T-helper 1 cell (primary cell): ENCODE results near the gene TUBA8.
"Not testable (repeated sequence)": the region's sequence is repeated elsewhere in the genome, so short reads cannot be mapped to it uniquely, and the experiment has no call there.

Experiments
- DNase-seq, 5 donors: peaks; one replicate each; pipeline ENCODE4 v3.0.0-alpha.2; 2012 to 2020

TUBA8 gene

GRCh38 chr22:18077639-18078328, 32.8 kb upstream of the TUBA8 start, which contains the start of gene PEX26:
PEX26 (plus strand) TSS chr22:18077990; CDS start chr22:18078377, 387 bp downstream.
- peak; percentile 87 to 96 (median 93) for DNase-seq

GRCh38 chr22:18078329-18079041, 32.1 kb upstream of the TUBA8 start:
- peak in 4 of 5 donors; percentile 12 to 51 (median 26) for DNase-seq

GRCh38 chr22:18079706-18080233, 30.8 kb upstream of the TUBA8 start:
- no peak for DNase-seq

DNA sequence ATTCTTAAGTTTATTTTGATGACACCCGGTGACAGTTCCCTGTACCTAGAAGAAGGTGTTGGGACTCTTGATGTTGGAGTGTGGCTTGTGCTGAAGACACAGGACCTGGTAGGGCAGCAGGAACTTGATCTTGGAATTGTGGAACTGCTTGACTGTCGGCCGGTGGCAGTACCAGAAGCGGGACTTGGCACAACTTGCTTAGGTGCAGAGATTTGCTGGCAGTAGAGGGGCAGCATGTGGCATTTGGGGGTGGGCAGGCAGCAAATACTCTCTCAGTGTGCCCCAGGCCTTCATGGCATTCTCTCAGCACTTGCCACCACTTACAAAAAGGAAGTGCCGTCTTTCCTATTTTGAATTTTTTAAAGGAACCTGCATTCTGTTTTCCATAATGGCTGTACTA, 29.2 kb upstream of the TUBA8 start:
- DNase-seq: no peak

DNA sequence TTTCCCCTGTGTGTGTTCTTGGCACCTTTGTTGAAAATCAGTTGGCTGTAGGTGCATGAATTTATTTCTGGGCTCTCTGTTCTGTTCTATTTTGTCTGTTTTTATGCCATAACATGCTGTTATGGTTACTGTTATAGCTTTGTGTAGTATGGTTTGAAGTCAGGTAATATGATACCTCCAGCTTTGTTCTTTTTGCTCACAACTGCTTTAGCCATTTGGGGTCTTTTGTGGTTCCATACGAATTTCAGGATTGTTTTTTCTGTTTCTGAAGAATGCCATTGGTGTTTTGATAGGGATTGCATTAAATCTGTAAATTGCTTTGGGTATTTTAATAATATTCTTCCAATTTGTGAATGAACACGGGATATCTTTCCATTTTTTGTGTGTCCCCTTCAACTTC, 28.1 kb upstream of the TUBA8 start:
- DNase-seq: no peak

GRCh38 chr22:18083406-18083805, 27.2 kb upstream of the TUBA8 start:
- DNase-seq: no peak

DNA sequence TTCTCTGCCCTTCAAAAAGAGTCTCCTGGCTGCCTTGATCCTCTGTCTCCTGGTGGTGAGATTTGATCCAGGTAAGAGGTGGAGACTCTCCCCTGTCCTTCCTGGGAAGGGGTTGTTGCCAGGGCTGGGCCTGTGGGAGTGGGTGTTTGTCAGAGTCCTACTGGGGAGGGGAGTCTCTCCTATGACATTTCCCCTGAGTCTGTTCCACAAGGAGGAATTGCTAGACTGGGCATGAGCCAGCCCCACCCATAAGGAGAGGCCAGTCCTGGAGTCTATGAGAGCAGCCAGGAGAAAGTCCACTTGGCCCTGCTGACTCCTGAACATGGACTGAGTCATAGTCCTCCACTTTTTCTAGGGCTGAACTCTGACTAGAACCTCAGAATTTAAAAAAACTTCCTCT, 25.4 kb upstream of the TUBA8 start:
- DNase-seq: no peak

DNA sequence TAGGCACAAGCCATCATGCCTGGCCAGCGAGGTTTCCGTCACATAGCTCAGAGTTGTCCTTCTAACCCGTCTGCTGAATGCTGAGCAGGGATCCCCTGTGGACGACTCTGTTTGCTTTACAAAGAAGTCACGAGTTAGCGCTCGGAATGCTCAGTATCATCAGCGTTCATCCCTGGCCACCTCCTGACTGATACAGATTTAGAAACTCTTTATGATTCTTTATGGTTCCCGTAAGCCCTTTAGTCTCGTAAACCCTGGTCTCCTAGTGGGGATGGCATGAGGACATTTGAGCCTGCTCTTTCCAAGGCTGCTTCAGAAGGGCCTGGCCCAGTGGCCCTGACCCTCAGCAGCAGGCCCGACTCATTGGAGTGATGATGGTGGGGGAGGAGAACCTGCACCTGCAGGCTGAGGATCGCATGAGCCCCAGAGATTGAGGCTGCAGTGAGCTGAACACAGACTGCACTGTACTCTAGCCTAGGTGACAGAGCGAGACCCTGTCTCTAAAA, 23.2 kb upstream of the TUBA8 start:
- no peak for DNase-seq

- no peak for DNase-seq
Observed at GRCh38 chr22:18088825-18089568, 21.6 kb upstream of the TUBA8 start.

GRCh38 chr22:18090286-18090685, 20.3 kb upstream of the TUBA8 start:
- no peak for DNase-seq

DNA sequence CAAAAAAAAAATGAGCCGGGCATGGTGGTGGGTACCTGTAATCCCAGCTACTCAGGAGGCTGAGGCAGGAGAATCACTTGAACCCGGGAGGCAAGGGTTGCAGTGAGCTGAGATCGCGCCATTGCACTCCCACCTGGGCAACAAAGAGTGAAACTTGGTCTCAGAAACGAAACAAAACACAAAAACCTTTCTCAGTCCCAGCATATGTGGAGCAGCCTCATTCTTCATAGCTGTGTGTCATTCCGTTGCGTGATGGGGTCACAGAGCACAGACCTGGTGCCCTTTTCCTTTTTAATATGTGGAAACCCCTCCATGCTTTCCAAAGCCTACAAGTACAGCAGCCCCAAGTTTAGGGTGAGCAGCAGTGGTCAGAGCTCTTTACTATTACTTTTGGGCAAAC, 19.1 kb upstream of the TUBA8 start:
- no peak for DNase-seq

DNA sequence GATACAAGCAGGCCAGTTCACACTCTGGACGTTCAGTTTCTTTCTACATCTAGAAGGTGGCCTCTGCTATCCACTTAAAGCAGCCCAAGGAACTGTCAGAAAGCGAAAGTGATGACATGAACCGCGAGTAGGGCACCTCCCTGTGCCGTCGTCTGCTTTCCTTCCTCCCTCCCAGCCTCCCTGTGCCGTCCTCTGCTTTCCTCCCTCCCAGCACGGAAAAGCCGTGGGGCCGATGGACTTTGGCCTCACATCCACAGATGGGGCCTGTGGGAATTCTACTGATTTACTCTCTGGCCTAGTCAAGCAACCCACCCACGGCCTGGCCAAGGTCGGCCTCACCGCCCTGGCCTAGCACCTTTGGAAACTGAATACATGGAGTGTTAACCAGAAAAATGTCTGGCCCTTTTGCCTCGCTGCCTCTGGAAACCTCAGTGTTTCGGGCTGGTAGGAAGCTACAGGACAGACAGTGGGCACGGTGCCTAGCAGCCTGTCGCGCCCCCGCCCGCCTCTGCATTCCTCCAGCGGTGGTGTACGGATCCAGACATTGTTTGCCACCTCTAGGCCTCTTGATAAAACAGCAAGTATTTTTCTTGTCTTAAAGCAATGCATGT, 18.6 kb upstream of the TUBA8 start:
- peak in 3 of 5 donors; percentile 32 to 49 (median 32) for DNase-seq

DNA sequence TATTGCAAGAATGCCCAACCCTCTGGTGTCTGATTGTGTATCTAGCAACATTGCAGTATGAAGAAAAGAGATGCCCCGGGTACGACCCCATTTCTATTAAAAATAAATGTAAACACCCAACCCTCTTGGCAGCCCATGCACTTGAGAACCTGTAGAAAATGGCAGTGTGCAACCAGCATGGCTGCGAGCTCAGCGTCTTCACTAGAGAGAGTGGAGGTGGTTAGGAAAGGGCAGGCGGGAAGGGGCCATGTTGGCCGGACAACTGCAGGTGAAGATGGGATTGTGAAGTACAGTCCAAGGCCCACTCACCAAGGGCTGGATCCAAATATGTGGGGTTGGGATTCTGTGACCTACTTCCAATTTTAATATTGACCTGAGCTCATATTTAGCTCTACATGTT, 16.9 kb upstream of the TUBA8 start:
- no peak for DNase-seq

DNA sequence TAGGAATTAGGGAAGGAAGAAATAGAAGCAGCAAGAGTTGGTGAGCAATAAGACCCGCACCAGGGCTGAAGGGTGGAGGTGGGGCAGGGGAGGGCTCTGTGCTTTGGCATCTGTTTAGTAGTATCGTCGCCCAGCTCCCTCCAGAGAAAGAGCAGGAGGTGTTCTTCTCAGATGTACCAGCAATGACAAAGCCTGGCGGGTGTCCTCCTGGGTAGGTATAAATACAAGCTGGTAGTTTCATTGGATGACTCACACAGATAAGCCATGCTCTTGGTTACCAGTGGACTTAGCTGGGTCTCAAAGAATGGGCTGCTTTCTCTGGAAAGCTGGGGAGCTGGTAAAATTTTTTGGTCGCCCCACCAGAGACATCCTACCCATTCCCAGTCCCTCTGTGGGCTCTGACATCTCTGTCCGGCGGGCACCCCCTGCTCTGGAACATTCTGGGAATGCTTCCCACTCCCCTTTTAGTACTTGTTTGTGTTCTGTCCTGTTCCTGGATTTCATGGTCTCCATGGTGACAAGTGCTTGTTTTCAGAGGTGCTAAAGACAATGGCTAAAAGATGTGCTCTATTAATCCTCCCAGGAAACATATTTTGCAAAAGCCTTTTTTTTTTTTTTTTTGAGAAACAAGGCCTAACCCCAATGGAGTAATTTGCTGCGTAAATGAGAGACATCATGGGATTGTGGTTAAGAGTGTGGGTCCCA, 15.4 kb upstream of the TUBA8 start:
- no peak for DNase-seq

GRCh38 chr22:18096823-18097222, 13.8 kb upstream of the TUBA8 start:
- DNase-seq: no peak

DNA sequence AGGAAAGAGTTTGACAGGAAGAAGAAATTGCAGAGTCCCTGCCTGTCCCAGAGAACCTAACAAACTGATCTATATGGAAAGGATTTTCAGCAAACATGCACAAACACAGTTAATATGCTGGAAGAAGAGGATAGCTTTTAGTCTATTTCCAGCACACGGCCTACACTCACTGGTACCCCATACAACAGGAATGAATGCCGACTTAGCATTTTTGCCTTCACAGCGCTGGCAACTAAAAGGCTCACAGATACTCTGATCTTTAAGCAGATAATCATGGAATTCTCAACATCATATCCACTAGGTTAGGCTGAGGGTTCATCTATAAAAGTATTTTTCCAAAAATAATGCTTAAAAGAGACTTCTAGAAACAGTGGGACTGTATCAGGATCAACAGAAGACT, 9.8 kb upstream of the TUBA8 start:
- DNase-seq: no peak

DNA sequence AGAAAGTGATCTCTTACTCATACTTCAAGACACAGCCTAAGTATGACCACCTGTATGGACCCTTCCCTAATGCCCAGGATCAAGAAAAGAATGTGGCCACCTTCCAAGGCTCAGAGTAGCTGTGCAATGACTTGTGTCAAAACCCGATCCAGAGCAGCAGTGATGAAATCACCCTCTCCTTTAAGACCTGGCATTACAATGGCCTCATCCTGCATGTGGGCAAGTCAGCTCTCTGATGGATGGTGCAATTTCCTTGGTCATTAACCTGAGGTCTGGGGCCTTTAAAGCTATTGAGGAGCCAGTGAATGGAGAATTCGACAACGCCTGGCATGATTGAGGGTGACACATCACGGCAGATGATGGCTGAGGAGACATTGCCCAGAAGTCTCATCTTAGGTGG, 9.1 kb upstream of the TUBA8 start:
- no peak for DNase-seq

DNA sequence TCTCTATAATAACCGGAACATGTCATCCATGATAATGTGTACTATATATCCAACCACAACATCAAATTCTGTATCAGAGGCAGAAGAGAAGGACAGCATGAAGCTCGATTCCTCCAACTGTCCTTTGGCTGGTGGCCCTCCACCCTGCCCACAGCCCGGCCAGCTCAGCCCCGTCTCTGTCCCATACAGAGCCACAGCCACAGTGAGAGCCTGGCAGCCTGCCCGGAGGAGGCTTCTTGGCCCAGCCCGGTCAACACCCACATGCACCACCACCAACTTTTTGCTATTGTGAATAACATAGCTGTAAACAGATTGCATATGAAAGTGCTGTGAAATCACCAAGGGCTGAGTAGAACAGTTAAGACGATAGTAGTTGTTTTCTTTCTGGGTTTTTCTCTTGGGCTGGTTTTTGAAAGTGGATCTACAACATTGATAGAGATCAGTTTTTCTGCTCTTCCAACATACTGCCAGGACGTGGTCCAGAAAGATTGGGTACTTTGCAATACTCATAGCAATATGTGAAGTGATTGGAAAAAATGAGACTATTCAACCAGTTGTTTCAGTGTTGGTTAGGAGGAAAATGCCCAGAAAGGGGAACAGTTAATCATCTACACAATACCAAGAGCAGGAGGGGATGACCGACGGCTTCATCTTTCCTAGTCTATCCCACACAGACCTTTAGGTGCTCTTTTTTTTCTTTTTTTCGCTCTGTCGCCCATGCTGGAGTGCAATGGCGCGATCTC, 6.9 kb upstream of the TUBA8 start:
- DNase-seq: no peak

- DNase-seq: no peak
Observed at GRCh38 chr22:18104566-18104965, 6.0 kb upstream of the TUBA8 start.

DNA sequence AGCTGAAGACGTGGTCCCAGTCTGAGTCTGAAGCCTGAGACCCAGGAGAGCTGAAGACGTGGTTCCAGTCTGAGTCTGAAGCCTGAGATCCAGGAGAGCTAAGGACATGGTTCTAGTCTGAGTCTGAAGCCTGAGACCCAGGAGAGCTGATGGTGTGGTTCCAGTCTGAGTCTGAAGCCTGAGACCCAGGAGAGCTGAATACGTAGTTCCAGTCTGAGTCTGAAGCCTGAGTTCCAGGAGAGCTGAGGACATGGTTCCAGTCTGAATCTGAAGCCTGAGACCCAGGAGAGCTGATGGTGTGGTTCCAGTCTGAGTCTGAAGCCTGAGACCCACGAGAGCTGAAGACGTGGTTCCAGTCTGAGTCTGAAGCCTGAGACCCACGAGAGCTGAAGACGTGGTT, 4.6 kb upstream of the TUBA8 start:
- DNase-seq: not testable (repeated sequence)
